ENCODE data around the gene SMNDC1. TPM values are rescaled to one million over a fixed set of nuclear protein-coding genes. Genes with fewer than 3 reads are reported as not detected.
A peak's percentile ranks its signal among the peaks of the same experiment; 100 is the strongest.

SMNDC1 gene
- total and polyA plus RNA-seq, 7 donors, result 16.3 to 38.0 (median 24.4) TPM

- WGBS, 3 donors, result 91 to 95% (median 91%) methylated on average over 2 of the region's 2 CpGs
- peaks cover 6 to 83% of the 10 kb centered on the region in 2 donors for H3K36me3 ChIP-seq (ENCODE audit: insufficient read depth in 1 of 2, low read depth in 1 of 2)
- ATAC-seq (no peak), DNase-seq (no peak)
- H3K4me1 ChIP-seq, result no peaks in the 10 kb centered on the region
- no peak overlapping the region for H3K4me3 ChIP-seq
- intact Hi-C loops (cut with DNase I), result no loop called here
- H3K27me3 ChIP-seq (ENCODE audit: insufficient read depth in 3 of 3, low read length in 2 of 3), result no peaks in the 10 kb centered on the region
- no peak for TF ChIP-seq CTCF (IDR thresholded peaks at IDR 0.05)
- no peaks in the 10 kb centered on the region for H3K9me3 ChIP-seq
- no peak overlapping the region for H3K27ac ChIP-seq
Observed at GRCh38 chr10:110286841-110287240, 17.9 kb downstream of the SMNDC1 start.

GRCh38 chr10:110285501-110285900, 19.2 kb downstream of the SMNDC1 start:
- H3K9me3 ChIP-seq, result no peaks in the 10 kb centered on the region
- ATAC-seq, result no peak
- intact Hi-C loops (cut with DNase I), result no loop called here
- H3K36me3 ChIP-seq (ENCODE audit: insufficient read depth in 1 of 2, low read depth in 1 of 2), result peaks cover 3 to 82% of the 10 kb centered on the region in 2 donors
- no peak overlapping the region for H3K27ac ChIP-seq
- no peak for TF ChIP-seq CTCF (IDR thresholded peaks at IDR 0.05)
- no peak for DNase-seq
- H3K27me3 ChIP-seq (ENCODE audit: insufficient read depth in 3 of 3, low read length in 2 of 3), result no peaks in the 10 kb centered on the region
- no peaks in the 10 kb centered on the region for H3K4me1 ChIP-seq
- no peak overlapping the region for H3K4me3 ChIP-seq
- WGBS, 3 donors, result 95 to 97% (median 95%) methylated on average over 2 of the region's 2 CpGs

- no peak for ATAC-seq
Observed at GRCh38 chr10:110284262-110284661, 20.5 kb downstream of the SMNDC1 start.

DNA sequence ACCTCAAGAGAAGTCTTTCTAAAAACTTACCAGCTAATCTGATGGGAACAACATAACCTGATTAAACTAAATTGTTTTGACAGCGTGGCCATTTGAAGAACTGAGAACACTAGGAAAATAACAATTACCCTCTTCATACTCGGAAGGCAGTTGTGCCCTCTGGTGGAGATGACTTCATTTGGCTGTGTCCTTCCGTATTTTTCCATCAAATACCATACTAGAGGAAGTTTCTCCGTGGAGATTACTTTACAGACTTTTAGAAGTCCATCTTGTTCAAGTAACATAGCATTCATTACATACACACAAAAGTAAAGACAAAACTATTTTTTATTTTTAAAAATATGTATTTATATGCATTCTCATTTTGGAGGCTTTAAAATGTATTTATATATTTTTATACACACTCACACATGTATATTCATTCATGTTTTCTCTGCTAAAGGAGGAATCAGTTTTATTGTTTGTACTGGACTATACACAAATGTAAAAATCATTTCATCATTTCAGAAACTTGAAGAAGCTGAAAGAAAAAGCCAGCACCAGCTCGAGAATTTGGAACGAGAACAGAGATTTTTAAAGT, 25.2 kb downstream of the SMNDC1 start:
- Histone ChIP-seq H3K4me1 (peaks cover 39% of the 10 kb centered on the region), H3K27ac (no peak overlapping the region), H3K27me3 (ENCODE audit: insufficient read depth in 3 of 3, low read length in 2 of 3) (no peaks in the 10 kb centered on the region), H3K4me3 (no peak overlapping the region), H3K36me3 (ENCODE audit: insufficient read depth in 1 of 2, low read depth in 1 of 2) (peaks cover 2 to 31% of the 10 kb centered on the region in 2 donors), H3K9me3 (no peaks in the 10 kb centered on the region)
- peak in 1 of 2 donors; percentile 30 for DNase-seq
- WGBS, 3 donors, result 18 to 30% (median 21%) methylated on average over 6 of the region's 6 CpGs
- peak; percentile 77 for TF ChIP-seq CTCF (IDR thresholded peaks at IDR 0.05)
- ATAC-seq, result peak in 3 of 4 donors; percentile 71 to 87 (median 79)
- intact Hi-C loops (cut with DNase I), result loop anchor here (1.0 to 10.0 kb wide), 5 partner anchors 52 to 395 kb away; partner anchors contain the start of gene MXI1 (in 2 of the 2)

More at GRCh38 chr10:110284262-110284661, 20.5 kb downstream of the SMNDC1 start:
- no peaks in the 10 kb centered on the region for H3K9me3 ChIP-seq
- peaks cover 3% of the 10 kb centered on the region for H3K4me1 ChIP-seq
- no peaks in the 10 kb centered on the region for H3K27me3 ChIP-seq (ENCODE audit: insufficient read depth in 3 of 3, low read length in 2 of 3)
- intact Hi-C loops (cut with DNase I), result no loop called here
- peaks cover 3 to 79% of the 10 kb centered on the region in 2 donors for H3K36me3 ChIP-seq (ENCODE audit: insufficient read depth in 1 of 2, low read depth in 1 of 2)
- WGBS, 3 donors, result 88 to 98% (median 93%) methylated on average over 3 of the region's 3 CpGs
- no peak for TF ChIP-seq CTCF (IDR thresholded peaks at IDR 0.05)
- no peak for DNase-seq
- no peak overlapping the region for H3K27ac ChIP-seq
- H3K4me3 ChIP-seq, result no peak overlapping the region

Measured in psoas muscle (tissue), 8 donors.